GM10847 (cell line): Measurements from ENCODE around the gene RIN1.

ENCODE experiments used
- POLR2A ChIP-seq: IDR thresholded peaks from 2 replicates; pipeline ENCODE4 v1.6.1; 2011; ENCODE audit not compliant: insufficient read length; ENCODE audit errors: extremely low read depth

RIN1 gene

GRCh38 chr11:66293352-66293751 lies 42.9 kb downstream of the RIN1 start:
- TF ChIP-seq POLR2A = no peak

- TF ChIP-seq POLR2A = no peak
Observed at GRCh38 chr11:66292543-66293332, 43.5 kb downstream of the RIN1 start.

GRCh38 chr11:66291706-66292542 lies 44.3 kb downstream of the RIN1 start, which contains the start of gene TMEM151A:
TSS of gene TMEM151A (plus strand) at chr11:66291894. CDS start at chr11:66292014, 120 bp downstream.
- TF ChIP-seq POLR2A = no peak

- no peak for TF ChIP-seq POLR2A
Observed at GRCh38 chr11:66291303-66291705, 44.9 kb downstream of the RIN1 start.

GRCh38 chr11:66290330-66290621 lies 46.0 kb downstream of the RIN1 start:
- TF ChIP-seq POLR2A = no peak

GRCh38 chr11:66289548-66290329 lies 46.5 kb downstream of the RIN1 start:
- no peak for TF ChIP-seq POLR2A

- peak; percentile 77 for TF ChIP-seq POLR2A
Observed at GRCh38 chr11:66288671-66289547, 47.3 kb downstream of the RIN1 start, which contains the start of gene YIF1A. TSS of gene YIF1A (minus strand) at chr11:66289143. CDS start at chr11:66288985, 158 bp downstream.

GRCh38 chr11:66287889-66288670 lies 48.2 kb downstream of the RIN1 start:
- no peak for TF ChIP-seq POLR2A

- no peak for TF ChIP-seq POLR2A
Observed at GRCh38 chr11:66287211-66287888, 48.9 kb downstream of the RIN1 start.

GRCh38 chr11:66286699-66287098 lies 49.5 kb downstream of the RIN1 start:
- TF ChIP-seq POLR2A = no peak

- TF ChIP-seq POLR2A = no peak
Observed at GRCh38 chr11:66285250-66285947, 50.8 kb downstream of the RIN1 start.

GRCh38 chr11:66284526-66285078 lies 51.6 kb downstream of the RIN1 start:
- no peak for TF ChIP-seq POLR2A

- no peak for TF ChIP-seq POLR2A
Observed at GRCh38 chr11:66283461-66284105, 52.7 kb downstream of the RIN1 start.
